GM19397 (cell line): ENCODE measurements around the gene TRIM38.

ENCODE experiments used
- ATAC-seq: cut with Tn5 transposase; IDR thresholded peaks from one replicate; pipeline ENCODE4 v1.9.1; 2021; ENCODE audit warnings: mild to moderate bottlenecking, moderate library complexity; ENCODE audit not compliant: unreplicated experiment

Gene TRIM38

DNA sequence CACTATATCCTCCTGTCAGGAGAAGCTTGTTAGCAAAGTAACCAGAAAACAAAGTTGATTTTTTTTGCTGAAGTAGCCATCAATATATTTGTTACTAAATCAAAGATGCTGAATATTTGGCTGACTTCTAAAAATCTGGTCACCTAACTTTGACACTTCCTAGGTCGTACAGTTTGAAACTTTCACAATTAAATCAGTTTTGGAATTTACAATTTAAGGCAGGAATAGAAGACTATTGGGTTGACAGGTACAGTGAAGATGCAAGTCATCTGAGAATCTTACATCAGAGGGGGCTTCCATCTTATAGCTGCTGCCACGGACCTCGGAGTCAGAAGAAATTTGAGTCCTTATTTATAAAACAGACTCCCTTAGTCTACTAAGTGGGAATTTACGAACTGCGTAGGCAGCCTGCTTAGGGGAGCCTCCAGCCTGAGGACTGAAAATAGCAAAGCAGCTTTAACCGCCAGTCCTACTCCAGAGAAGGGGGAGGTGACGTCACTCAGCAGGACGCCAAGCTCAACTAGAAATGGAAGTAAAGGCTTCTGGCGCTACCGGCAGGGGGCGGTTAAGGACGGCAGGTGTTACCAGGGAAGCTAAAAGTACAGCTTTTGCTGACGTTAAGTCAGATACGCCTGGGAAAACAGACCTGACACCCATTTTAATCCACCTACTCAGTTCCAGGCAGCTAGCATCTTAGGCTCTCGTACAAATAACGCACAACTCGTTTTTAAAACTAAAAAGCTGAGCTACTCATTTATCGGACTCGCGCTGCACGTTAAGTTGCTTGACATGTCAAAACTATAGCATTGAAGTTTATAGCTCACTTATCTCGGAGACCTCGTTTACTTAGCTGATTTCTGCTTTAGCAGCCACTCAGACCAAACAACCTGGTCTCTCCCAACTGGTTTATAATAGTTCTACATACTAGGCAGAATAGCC lies 63.6 kb downstream of the TRIM38 start:
- ATAC-seq: peak; percentile 42

DNA sequence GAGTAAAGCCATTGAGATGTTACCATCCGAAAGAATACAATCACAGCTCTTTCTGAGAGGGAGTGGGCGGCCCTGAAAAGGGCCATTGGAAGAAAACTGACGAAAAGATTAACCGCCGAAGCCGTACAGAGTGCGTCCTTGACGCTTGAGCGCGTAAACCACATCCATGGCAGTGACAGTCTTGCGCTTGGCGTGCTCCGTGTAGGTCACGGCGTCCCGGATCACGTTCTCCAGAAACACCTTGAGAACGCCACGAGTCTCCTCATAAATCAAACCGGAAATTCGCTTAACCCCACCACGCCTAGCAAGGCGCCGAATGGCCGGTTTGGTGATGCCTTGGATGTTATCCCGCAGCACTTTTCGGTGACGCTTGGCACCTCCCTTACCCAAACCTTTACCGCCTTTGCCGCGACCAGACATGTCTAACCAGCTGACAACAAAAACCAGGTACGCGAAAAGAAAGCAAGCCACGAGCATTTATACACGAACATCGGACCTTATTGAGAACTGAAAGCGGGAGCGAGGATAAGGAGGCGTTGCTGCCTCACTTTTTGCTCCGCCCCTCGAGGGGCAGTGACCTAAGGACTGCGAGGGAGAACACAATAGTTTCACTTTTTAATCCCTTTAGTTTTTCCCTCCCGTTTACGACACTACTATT lies 64.4 kb downstream of the TRIM38 start:
- peak; percentile 41 for ATAC-seq

DNA sequence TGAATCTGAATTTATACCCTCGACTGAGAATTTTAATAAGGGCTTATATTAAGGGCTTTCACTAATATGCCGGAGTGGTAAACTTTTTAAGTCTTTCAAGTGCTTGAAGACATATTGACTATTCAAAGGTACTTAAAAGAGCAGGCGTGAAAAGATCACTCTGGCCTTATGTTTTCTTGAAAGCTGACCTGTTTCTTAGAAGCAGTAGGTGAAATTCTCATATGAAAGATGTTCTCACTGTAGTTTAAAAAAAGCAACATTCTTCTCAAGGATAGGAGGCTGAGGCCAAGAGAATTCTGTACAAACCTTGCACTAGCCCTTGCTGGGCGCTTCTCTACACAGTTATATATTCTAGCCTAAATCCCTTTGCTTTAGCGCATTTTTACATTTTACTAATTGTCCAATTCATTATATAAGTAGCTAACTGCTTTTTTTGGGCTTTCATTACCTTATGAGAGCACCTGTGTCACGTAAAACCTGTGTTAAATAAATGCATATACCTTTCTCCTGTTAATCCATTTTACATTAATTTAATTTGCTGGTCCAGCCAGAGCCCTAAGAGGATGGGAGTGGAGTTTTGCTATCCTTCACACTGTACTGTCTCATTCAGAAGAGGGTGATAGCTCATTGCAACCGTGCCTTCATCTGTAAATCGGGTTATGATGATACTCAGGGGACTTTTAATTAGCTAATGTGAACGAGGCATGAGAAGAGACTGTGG lies 65.0 kb downstream of the TRIM38 start:
- ATAC-seq: no peak

DNA sequence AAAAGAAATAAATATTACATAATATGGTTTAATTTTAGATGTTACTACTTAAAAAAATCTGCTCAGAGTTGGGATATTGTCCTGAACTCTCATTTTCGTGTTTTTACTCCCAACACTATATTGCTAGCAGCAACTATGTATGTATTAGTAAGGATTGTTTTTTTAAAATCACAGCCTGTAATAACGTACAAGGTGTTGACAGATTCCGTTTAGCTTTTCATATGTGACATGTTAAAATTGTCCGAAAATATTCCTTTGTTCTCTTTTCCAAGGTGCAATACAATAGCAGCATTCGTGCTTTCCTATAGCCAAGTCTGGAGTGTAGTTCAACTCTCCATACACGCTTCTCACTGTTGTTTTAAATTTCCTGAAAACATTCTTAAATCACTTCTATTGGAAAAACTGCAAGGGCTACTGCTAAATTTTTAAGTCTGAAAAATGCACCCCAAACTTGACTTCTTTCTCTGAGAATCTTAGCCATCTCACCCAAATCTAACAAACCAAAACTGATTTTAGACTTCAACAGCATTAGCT lies 65.7 kb downstream of the TRIM38 start:
- ATAC-seq: no peak

DNA sequence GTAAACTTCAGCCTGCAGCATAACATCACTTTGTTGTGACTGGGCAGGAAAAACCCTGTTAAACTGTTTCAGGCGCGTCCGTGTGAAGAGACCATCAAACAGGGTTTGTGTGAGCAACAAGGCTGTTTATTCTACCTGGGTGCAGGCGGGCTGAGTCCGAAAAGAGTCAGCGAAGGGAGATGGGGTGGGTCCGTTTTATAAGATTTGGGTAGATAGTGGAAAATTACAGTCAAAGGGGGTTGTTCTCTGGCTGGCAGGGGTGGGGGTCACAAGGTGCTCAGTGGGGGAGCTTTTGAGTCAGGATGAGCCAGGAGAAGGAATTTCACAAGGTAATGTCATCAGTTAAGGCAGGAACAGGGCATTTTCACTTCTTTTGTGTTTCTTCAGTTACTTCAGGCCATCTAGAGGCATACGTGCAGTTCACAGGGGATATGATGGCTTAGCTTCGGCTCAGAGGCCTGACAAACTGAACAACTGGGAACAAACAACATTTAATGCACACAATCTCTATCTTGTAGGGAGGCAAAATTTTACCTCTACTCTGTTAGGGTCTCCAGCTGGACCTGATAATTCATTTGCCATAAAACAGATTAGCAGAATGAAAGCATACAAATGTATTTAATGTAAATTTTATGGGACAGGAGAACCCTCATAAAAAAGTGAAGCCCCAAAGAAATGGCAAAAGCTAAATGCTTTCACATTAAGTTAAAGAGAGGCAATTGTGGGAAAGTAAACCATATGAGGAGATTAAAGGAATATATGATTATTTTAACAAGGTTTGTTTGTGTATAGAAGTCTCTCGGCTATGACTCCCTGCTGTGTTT lies 66.4 kb downstream of the TRIM38 start:
- ATAC-seq: no peak

DNA sequence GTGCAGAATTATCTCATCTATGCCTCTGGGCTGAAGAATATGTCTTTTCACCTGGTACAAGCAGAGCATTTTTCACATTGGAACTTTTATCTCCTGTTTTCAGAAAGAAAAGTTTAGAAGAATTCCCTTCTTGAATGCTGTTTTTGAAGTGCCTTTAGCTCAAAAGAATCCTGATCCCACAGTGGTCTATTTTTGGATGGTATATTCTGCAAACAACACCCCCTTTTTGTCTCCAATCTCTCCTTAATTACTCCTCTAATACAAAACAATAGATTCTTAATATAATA lies 66.9 kb downstream of the TRIM38 start:
- no peak for ATAC-seq

DNA sequence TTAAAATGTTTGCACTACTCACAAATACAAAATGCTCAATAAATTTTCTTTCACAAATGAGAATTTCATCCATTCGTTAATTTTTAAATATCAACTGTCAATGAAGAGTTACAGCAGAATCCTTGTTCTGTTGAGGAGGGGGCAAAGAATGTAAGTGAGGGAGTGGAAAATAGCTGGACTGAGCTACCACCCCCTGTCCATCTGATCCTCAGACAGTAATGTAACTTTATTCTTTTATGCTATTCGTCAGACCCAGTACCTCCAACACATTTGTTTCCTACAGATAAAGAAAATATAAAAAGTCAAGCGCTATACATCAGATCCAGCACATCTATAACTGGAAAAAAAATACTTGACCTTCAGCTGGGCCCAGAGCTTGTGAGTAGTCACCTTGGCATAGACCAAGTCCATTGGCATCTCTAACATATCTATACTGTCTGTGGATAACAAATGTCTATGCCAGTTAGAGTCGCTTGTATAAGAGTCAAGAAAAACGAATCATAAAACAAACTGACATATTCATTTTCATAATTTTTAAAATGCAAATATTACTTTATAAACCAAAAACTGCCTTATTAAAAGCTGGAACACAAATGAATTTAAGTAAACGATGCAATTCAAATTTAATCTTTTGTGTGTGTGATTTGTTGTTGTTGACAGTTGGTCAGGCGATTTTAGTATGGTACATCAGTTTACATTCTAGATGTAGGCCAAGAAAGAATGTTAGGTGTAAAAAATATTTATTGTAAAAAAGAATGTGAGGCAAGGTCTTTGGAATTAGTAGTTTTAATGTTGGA lies 67.5 kb downstream of the TRIM38 start:
- ATAC-seq: no peak

DNA sequence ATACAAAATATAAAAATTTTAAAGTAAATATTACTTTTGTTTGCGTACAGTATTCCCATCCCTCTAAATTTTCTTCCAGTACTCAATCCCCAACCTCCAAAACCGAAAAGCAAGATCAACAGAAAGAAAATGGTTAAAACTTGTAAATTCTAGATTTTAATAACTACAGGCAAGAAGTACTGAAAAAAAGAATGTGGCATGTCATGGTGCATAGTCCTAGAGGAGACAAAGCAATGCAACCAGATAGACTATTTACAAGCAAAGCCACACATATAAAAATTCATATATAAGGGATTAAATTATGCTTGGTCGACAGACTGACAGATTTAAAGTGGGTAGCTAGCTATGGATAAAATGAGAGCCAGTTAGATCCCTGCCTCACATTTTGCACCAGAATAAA lies 68.1 kb downstream of the TRIM38 start:
- ATAC-seq: no peak

DNA sequence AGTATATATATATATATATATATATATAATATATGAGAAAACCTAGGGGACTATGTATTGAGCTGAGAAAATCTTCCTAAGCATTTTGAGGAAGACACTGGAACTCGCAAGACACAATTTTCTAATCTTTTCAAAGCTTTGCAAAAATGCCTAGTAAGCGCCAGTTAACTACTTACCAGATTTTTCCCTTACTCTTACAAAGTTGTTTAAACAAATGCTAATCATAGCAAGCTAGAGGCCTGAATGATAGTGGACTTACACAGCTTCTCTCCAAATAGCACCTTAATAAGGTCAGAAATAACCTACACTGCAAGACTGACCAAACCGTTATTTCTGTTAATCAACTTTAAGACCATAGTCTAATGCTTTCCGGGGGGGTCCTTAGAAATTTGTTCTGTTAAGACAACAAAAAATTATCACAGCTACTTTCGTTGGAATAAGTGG lies 68.6 kb downstream of the TRIM38 start:
- ATAC-seq: no peak

DNA sequence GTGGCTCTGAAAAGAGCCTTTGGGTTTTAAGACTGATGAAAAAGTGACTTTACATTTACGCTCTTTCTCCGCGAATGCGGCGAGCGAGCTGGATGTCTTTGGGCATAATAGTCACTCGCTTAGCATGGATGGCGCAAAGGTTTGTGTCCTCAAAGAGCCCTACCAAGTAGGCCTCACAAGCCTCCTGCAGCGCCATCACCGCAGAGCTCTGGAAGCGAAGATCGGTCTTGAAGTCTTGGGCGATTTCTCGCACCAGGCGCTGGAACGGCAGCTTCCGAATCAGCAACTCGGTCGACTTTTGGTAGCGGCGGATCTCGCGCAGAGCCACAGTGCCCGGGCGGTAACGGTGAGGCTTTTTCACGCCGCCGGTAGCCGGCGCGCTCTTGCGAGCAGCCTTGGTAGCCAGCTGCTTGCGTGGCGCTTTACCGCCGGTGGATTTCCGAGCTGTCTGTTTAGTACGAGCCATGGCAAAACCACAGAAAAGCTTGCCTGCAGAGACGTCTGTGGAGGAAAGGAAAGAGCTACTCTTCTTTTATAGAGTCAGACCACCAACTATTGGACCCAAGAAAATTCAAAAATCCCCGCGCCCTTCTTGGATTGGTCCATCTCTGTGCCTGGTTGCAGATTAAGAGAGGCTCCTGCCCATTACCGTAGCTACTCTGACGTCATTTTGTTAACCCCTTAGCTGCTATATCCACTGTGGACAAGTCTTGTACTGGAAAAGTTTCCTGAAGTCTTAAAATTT lies 69.2 kb downstream of the TRIM38 start:
- peak; percentile 41 for ATAC-seq

DNA sequence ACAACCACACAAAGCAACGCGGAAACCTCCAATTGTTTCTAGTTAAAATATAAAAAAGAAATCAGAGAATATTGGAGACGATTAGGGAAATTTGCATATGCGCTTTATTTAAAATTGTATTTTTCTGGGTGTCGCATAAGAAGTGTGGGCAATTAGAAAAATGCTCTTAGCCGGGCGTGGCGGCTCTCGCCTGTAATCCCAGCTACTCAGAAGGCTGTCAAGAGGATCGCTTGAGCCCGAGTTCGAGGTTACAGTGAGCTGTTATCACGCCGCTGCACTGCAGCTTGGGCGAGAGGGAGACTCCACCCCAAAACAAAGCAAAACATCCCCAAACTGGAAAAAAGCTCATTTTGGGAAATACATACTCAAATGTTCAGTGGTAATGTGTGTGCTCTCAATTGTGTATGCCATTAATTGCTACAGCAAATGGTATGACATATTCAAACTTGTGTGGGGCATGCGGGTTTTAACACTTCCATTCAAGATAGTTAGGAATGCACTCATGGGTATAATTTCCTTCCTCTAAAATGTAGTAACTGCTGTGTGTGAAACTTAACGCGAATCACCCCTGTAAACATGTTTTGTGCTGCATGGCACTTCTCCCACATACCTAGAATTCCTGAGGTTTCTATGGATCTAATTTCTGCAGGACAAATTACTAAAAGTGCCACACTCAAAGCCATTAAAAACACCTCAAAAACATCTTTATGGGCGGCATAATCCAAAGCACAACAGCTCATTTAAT lies 69.9 kb downstream of the TRIM38 start:
- ATAC-seq: no peak

DNA sequence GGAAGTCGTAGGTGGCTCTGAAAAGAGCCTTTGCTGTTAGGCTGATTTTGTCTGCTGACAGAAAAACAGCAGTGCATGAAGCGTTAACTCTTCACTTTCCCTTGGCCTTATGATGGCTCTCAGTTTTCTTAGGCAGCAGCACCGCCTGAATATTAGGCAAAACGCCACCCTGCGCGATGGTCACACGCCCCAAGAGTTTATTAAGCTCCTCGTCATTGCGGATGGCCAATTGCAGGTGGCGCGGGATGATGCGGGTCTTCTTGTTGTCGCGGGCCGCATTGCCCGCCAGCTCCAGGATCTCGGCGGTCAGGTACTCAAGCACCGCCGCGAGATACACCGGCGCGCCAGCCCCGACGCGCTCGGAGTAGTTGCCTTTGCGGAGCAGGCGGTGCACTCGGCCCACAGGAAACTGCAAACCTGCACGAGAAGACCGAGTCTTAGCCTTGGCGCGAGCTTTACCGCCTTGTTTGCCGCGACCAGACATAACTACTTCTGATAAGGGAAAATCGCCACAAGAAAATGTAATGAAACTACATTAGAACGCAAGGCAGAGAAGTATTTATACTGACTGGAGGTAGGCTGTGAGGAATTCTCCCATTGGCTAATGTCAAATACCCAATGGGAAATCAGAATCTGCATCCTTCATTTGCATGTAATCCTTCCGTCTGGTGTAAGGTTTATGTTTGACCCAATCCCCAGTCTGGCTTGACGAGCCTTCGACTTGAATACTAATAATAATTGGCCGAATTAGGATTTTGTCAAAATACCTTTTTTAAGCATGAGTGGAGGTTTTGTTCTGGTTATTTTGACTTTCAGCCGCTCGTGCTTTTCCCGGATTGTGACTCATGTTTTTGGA lies 70.7 kb downstream of the TRIM38 start:
- peak; percentile 49 for ATAC-seq

DNA sequence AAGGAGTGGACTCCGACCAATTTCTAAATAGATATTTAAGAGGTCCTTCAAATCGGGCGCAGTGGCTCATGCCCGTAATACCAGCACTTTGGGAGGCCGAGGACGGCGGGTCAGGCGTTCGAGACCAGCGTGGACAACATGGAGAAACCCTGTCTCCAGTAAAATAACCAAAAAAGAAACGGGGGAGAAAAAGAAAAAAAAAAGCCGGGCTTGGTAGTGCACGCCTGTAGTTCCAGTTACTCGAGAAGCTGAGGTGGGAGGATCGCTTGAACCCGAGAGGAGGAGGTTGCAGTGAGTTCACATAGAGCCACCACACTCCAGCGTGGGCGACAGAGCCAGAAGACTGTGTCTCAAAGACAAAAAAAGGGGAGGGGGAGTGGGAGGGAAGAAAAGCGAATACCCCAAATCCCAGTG lies 71.3 kb downstream of the TRIM38 start:
- no peak for ATAC-seq

DNA sequence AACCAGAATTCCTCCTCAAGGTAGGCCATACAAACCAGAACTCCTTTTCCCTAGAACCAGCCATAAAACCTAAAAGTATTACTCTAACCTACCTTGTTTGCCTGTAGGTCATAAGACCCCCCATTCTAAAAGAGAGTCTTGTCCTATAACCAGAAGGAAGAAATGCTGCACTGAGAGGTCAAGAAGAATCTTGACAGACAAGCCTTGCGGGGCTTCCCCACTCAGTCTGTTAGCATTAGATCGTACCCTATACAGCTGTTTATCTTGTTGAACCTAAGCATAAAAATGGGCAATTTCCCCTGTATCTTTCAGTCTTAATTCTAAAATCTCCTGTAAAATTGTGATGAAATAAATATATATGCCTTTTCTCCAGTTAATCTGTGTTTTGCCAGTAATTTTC lies 72.3 kb downstream of the TRIM38 start:
- no peak for ATAC-seq
